ENCODE measurements around the gene RBP4. TPM values are rescaled to one million over a fixed set of nuclear protein-coding genes. Genes with fewer than 3 reads are reported as not detected.

The RBP4 gene
- total RNA-seq, 1 donor from 2014 or later = not detected

DNA sequence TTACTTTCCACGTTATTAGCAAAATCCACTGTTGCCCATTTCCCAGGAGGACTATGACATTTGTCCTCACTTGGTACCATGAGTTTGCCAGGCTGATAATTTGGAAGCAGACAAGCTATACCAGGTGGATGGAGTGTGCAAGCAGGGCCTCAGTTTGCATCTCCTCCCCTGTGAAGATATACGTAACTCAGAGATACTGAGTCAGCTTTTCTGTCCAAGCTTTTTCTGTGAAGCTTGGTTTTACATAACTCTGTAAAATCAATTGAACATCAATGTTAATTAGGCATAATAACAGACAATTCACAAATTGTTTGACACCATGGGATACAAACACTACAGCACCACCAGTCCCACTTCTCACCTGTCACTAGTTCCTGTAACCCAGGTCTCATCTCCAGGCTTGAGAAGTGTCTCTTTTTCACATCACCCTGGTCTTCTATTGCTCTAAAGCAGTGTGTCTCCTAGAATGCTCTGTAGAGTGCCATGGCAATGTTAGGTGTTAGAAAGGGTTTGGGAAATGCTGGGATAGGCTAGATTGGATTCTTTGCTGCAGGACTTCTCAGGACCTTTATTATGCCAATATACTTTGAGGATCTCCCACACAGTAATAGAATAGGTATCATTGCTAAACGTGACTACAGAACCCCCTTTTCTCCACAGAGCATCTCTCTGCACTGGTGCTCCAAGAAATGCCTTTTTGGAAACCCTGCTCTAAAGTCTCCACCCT is 20.9 kb downstream of the RBP4 start:
- no peaks in the 10 kb centered on the region for H3K36me3 Mint-ChIP-seq (ENCODE audit: low read depth)
- peaks cover 9% of the 10 kb centered on the region for H3K4me1 Mint-ChIP-seq
- H3K27me3 Mint-ChIP-seq (ENCODE audit: low read depth) = no peaks in the 10 kb centered on the region
- no peak overlapping the region for H3K4me3 Mint-ChIP-seq
- H3K27ac Mint-ChIP-seq (ENCODE audit: unreplicated experiment) = no peak overlapping the region
- TF ChIP-seq, protein P1, sequence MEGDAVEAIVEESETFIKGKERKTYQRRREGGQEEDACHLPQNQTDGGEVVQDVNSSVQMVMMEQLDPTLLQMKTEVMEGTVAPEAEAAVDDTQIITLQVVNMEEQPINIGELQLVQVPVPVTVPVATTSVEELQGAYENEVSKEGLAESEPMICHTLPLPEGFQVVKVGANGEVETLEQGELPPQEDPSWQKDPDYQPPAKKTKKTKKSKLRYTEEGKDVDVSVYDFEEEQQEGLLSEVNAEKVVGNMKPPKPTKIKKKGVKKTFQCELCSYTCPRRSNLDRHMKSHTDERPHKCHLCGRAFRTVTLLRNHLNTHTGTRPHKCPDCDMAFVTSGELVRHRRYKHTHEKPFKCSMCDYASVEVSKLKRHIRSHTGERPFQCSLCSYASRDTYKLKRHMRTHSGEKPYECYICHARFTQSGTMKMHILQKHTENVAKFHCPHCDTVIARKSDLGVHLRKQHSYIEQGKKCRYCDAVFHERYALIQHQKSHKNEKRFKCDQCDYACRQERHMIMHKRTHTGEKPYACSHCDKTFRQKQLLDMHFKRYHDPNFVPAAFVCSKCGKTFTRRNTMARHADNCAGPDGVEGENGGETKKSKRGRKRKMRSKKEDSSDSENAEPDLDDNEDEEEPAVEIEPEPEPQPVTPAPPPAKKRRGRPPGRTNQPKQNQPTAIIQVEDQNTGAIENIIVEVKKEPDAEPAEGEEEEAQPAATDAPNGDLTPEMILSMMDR (conservative IDR thresholded peaks at IDR 0.05) = no peak
- no peak for DNase-seq (ENCODE audit: low read depth, low spot score)
- H3K9me3 Mint-ChIP-seq = peaks cover 2% of the 10 kb centered on the region

DNA sequence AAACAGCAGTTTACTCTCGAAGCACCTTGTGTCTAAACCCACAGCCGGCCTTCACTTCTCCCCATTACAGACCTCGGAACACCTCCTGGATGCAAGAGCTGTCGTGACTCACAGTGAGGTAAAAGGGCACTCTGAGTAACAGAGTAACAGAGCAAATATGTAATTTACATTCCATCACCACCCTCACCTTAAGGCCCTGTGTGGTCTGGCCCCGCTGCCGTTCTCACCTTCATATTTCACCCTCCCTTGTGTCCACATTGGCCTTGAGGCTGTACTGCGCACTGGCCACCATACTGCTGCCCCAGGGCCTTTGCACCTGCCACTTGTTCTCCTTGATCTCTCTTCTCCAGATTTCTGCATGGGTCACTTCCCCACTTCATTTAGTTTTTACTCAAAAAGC is 21.9 kb downstream of the RBP4 start:
- TF ChIP-seq, protein P1 (conservative IDR thresholded peaks at IDR 0.05) = no peak
- H3K27me3 Mint-ChIP-seq (ENCODE audit: low read depth) = no peaks in the 10 kb centered on the region
- H3K36me3 Mint-ChIP-seq (ENCODE audit: low read depth) = no peaks in the 10 kb centered on the region
- H3K27ac Mint-ChIP-seq (ENCODE audit: unreplicated experiment) = no peak overlapping the region
- H3K9me3 Mint-ChIP-seq = peaks cover 2% of the 10 kb centered on the region
- no peak for DNase-seq (ENCODE audit: low read depth, low spot score)
- peaks cover 9% of the 10 kb centered on the region for H3K4me1 Mint-ChIP-seq
- no peak overlapping the region for H3K4me3 Mint-ChIP-seq

DNA sequence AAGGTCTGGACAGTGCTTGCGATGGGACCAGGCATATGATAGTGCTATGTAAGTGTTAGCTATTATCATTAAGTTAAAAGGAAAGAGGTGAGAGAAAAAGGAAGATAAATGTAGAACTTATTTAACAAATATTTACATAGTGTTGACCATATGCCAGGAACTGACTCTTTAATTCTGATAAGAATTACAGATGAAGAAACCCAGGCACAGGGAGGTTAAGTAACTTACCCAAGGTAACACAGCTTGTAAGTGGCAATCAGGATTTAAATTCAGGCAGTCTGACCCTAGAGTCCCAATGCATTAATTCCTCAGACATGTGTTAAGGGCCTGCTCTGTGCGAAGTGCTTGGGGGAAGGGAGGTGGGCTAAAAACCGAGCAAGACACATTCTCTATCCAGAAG is 23.5 kb downstream of the RBP4 start:
- TF ChIP-seq, protein P1 (conservative IDR thresholded peaks at IDR 0.05) = no peak
- Mint-ChIP-seq H3K27me3 (ENCODE audit: low read depth) (peaks cover 5% of the 10 kb centered on the region), H3K27ac (ENCODE audit: unreplicated experiment) (no peak overlapping the region), H3K4me1 (peaks cover 9% of the 10 kb centered on the region), H3K36me3 (ENCODE audit: low read depth) (no peaks in the 10 kb centered on the region), H3K4me3 (no peak overlapping the region), H3K9me3 (peaks cover 2% of the 10 kb centered on the region)
- no peak for DNase-seq (ENCODE audit: low read depth, low spot score)

DNA sequence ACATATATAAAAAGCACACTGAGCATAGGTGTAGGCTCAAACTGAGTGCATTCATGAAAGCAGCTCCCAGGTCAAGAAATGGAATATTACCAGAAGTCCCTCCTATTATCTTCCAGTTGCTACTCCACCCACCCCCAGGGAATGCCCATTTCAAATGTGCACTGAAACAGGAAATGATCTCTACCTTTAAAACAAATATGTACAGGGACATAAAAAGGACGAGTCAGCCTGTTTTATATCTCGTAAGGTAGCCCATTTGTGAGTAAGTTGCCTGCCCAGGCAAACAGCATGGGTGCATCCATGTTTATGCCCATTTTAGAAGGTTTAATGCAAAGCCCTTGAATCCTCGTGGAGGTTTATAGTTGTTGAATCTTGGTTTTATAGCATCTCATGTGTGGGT is 24.1 kb downstream of the RBP4 start:
- Mint-ChIP-seq H3K4me3 (no peak overlapping the region), H3K9me3 (peaks cover 2% of the 10 kb centered on the region), H3K27ac (ENCODE audit: unreplicated experiment) (no peak overlapping the region), H3K27me3 (ENCODE audit: low read depth) (peaks cover 12% of the 10 kb centered on the region), H3K36me3 (ENCODE audit: low read depth) (no peaks in the 10 kb centered on the region), H3K4me1 (peaks cover 9% of the 10 kb centered on the region)
- TF ChIP-seq, protein P1 (conservative IDR thresholded peaks at IDR 0.05) = no peak
- DNase-seq (ENCODE audit: low read depth, low spot score) = no peak

DNA sequence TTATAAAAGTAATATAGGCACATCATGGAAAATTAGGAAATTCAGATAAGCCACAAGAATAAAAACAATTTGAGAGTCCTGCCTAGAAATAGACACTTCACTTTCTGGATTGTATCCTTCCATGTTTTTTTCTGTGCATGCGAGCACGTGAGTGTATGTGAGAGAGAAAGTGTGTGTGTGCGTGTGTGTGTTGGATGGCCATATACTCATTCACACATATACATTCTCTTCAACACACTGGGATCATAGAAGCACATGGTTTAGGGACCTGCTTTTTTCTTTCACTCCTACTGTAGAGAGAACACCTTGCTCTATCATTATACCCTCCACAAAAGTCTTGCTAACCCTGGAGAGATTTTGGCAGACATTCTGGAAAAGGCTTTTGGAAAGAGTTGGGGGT is 27.1 kb downstream of the RBP4 start:
- TF ChIP-seq, protein P1 (conservative IDR thresholded peaks at IDR 0.05) = no peak
- Mint-ChIP-seq H3K36me3 (ENCODE audit: low read depth) (no peaks in the 10 kb centered on the region), H3K27me3 (ENCODE audit: low read depth) (peaks cover 41% of the 10 kb centered on the region), H3K4me1 (no peaks in the 10 kb centered on the region), H3K9me3 (no peaks in the 10 kb centered on the region), H3K27ac (ENCODE audit: unreplicated experiment) (no peak overlapping the region), H3K4me3 (no peak overlapping the region)
- DNase-seq (ENCODE audit: low read depth, low spot score) = no peak

All from neural crest cell (in vitro differentiated cells).